Uterus (tissue), 4 donors: ENCODE data around the gene PRR20B. TPM values are rescaled to one million over a fixed set of nuclear protein-coding genes. Genes with fewer than 3 reads are reported as not detected.
"Not testable (repeated sequence)": the region's sequence is repeated elsewhere in the genome, so short reads cannot be mapped to it uniquely, and the experiment has no call there.

Source experiments
- DNase-seq, 2 donors: peaks; one replicate each; pipeline ENCODE4 v3.0.0-alpha.2; 2019 to 2020
- H3K27ac ChIP-seq, 2 donors: fragments of 200-600 bp; sonication (generic); 1 replicate in 1 of 2; 2 replicates in 1 of 2; pipeline ENCODE4 v1.5.1; 2016 to 2018
- H3K27me3 ChIP-seq, 2 donors: fragments of 200-600 bp; sonication (generic); one replicate each; pipeline ENCODE4 v1.5.1; 2018 to 2019; ENCODE audit warnings: control low read depth in 1 of 2
- H3K36me3 ChIP-seq, 2 donors: fragments of 200-600 bp; sonication (generic); one replicate each; pipeline ENCODE4 v1.5.1; 2019; ENCODE audit warnings: control low read depth in 1 of 2
- H3K4me1 ChIP-seq, 2 donors: fragments of 200-600 bp; sonication (generic); one replicate each; pipeline ENCODE4 v1.5.1; 2018 to 2019; ENCODE audit warnings: control low read depth in 1 of 2
- H3K4me3 ChIP-seq, 2 donors: fragments of 200-600 bp; sonication (generic); 1 replicate in 1 of 2; 2 replicates in 1 of 2; pipeline ENCODE4 v1.5.1; 2018 to 2019; ENCODE audit warnings: mild to moderate bottlenecking in 1 of 2
- H3K9me3 ChIP-seq, 2 donors: fragments of 200-600 bp; sonication (generic); one replicate each; pipeline ENCODE4 v1.5.1; 2019; ENCODE audit warnings: control low read depth in 1 of 2
- CTCF ChIP-seq, 4 experiments: fragments of 200-600 bp in 2 of 4; fragments of 450-650 bp in 2 of 4; sonication (generic) in 2 of 4; IDR thresholded peaks; one replicate each; pipeline ENCODE4 v1.5.1; 2016 to 2019; ENCODE audit warnings: antibody characterized with exemption in 4 of 4, mild to moderate bottlenecking in 2 of 4, moderate library complexity in 1 of 4
- POLR2A ChIP-seq, 2 donors: fragments of 450-650 bp; IDR thresholded peaks; one replicate each; pipeline ENCODE4 v1.6.1; 2016; ENCODE audit warnings: antibody characterized with exemption in 2 of 2, mild to moderate bottlenecking in 1 of 2, moderate library complexity in 1 of 2
- intact Hi-C: fragments of 100-400 bp; cut with DNase I; formaldehyde crosslinking; loops from one replicate; pipeline ENCODE4 v1.15.1; 2023; ENCODE audit warnings: low total_unique reads
- small RNA-seq: library from RNA; depleted of rRNA; stranded (forward); fragments of <200 nt; gene quantifications from one replicate; pipeline ENCODE3, GENCODE V24; 2016
- total RNA-seq, 4 donors: library from RNA; depleted of rRNA in 3 of 4; stranded (reverse); fragments of >200 nt in 3 of 4; gene quantifications; one replicate each; pipeline versions ENCODE4 v1.1.0 to v1.2.4, GENCODE V29; 2014 to 2023
- donor health status: DM: yes; HTN: yes; CAD: no.

PRR20B gene
- total RNA-seq, 4 donors from 2014 or later: not detected

DNA sequence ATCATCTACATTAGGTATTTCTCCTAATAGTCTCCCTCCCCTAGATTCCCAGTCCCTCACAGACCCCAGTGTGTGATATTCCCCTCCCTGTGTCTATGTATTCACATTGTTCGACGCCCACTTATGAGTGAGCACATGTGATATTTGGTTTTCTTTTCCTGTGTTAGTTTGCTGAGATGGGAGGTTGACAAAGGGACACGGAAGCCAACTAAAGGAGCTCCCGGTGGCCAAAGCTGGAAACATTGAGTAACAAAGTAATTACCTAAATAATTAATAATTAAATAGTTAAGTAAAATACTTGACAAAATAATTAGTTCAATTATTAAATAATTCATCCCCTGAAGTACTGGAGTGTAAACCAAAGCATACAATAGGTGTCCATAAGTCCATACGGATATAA lies 8.3 kb upstream of the PRR20B start:
- no peak for DNase-seq
- H3K27me3 ChIP-seq: no peaks in the 10 kb centered on the region
- no peaks in the 10 kb centered on the region for H3K4me1 ChIP-seq
- H3K9me3 ChIP-seq: no peaks in the 10 kb centered on the region
- H3K4me3 ChIP-seq: no peak overlapping the region
- intact Hi-C loops: no loop called here
- H3K36me3 ChIP-seq: no peaks in the 10 kb centered on the region
- no peak for TF ChIP-seq POLR2A (IDR thresholded peaks at IDR 0.05)
- no peak for TF ChIP-seq CTCF (IDR thresholded peaks at IDR 0.05)
- H3K27ac ChIP-seq: no peak overlapping the region

- H3K4me1 ChIP-seq, H3K27me3 ChIP-seq, H3K36me3 ChIP-seq, intact Hi-C loops, H3K27ac ChIP-seq, H3K9me3 ChIP-seq, H3K4me3 ChIP-seq: not testable (repeated sequence)
- DNase-seq: peak in 1 of 2 donors; percentile 8
Observed at GRCh38 chr13:57139781-57140180, 7.5 kb upstream of the PRR20B start.

GRCh38 chr13:57140235-57140968 lies 6.9 kb upstream of the PRR20B start, which contains the start of gene PRR20A:
PRR20A (plus strand) TSS chr13:57140918; CDS start chr13:57141305, 387 bp downstream.
- H3K4me3 ChIP-seq, H3K36me3 ChIP-seq, H3K4me1 ChIP-seq, H3K27me3 ChIP-seq, DNase-seq, H3K27ac ChIP-seq, H3K9me3 ChIP-seq, intact Hi-C loops: not testable (repeated sequence)

DNA sequence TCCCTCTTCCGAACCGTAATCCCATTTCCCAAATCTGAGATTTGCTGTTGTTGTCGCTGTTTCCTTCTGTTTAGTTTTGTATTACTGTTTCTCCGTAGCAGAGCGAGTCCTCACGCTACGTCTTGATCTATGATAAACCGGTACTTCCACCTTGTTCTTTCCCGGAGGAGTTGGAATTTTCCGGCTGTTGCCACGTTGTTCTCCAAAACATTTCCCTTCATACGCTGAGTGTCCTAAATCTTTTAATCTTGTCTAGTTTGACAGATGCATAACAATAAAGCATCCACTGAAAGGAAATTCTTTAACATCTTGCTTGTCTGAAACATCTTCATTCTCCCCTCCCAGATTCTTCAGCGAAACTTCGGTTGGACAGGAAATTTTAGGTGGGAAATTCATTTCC lies 818 bp downstream of the PRR20B start:
- DNase-seq, H3K4me3 ChIP-seq, H3K27ac ChIP-seq, H3K4me1 ChIP-seq, intact Hi-C loops, H3K36me3 ChIP-seq, H3K9me3 ChIP-seq, H3K27me3 ChIP-seq: not testable (repeated sequence)

- H3K27me3 ChIP-seq, H3K4me3 ChIP-seq, H3K36me3 ChIP-seq, H3K27ac ChIP-seq, H3K4me1 ChIP-seq, intact Hi-C loops, H3K9me3 ChIP-seq, DNase-seq: not testable (repeated sequence)
Observed at GRCh38 chr13:57153761-57154160, 6.5 kb downstream of the PRR20B start, which contains the start of gene PRR20C. PRR20C (plus strand) TSS chr13:57154061; CDS start chr13:57154448, 387 bp downstream.

DNA sequence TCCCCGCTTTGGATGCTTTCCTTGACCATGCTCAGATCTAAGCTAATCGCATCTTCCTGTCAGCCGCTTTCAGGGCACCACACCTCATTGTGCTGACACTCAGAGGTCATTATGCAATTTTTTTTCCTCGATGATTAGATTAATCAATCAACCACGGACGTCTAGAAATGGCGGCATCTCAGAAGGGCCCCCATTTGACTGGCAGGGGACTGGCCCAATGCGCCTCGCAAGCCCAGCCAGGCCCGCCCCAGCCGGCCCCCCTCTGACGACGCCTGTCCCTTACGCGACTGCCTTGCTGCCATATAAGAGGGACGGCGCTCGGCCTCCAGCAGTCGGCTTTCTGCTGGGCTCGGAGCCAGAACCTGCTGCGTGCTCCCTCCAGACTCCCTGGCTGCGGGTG lies 13.0 kb downstream of the PRR20B start, which contains the start of gene PRR20D:
Gene PRR20D (plus strand): TSS at position 301 of the 400 bp plus-strand sequence. CDS start 387 bp downstream, outside the sequence.
- H3K4me1 ChIP-seq, H3K27me3 ChIP-seq, H3K4me3 ChIP-seq, H3K9me3 ChIP-seq, H3K36me3 ChIP-seq, H3K27ac ChIP-seq, intact Hi-C loops, DNase-seq: not testable (repeated sequence)

DNA sequence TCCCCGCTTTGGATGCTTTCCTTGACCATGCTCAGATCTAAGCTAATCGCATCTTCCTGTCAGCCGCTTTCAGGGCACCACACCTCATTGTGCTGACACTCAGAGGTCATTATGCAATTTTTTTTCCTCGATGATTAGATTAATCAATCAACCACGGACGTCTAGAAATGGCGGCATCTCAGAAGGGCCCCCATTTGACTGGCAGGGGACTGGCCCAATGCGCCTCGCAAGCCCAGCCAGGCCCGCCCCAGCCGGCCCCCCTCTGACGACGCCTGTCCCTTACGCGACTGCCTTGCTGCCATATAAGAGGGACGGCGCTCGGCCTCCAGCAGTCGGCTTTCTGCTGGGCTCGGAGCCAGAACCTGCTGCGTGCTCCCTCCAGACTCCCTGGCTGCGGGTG lies 19.6 kb downstream of the PRR20B start, which contains the start of gene PRR20E:
Gene PRR20E (plus strand): TSS at position 301 of the 400 bp plus-strand sequence. CDS start 387 bp downstream, outside the sequence.
- H3K4me1 ChIP-seq, DNase-seq, H3K27me3 ChIP-seq, H3K4me3 ChIP-seq, H3K27ac ChIP-seq, intact Hi-C loops, H3K36me3 ChIP-seq, H3K9me3 ChIP-seq: not testable (repeated sequence)

GRCh38 chr13:57191667-57192066 lies 44.4 kb downstream of the PRR20B start:
- Histone ChIP-seq H3K9me3 (no peaks in the 10 kb centered on the region), H3K27ac (no peak overlapping the region), H3K4me1 (no peaks in the 10 kb centered on the region), H3K4me3 (no peak overlapping the region), H3K27me3 (no peaks in the 10 kb centered on the region), H3K36me3 (no peaks in the 10 kb centered on the region)
- no peak for TF ChIP-seq CTCF (IDR thresholded peaks at IDR 0.05)
- TF ChIP-seq POLR2A (IDR thresholded peaks at IDR 0.05): no peak
- intact Hi-C loops: no loop called here
- DNase-seq: no peak

Small RNAs within 50 kb of the gene (small RNA-seq; reads per million reads assigned to genes)
- gene PRR20FP: not detected

Other genes with a start within 250 kb of the PRR20B start
- gene PRR20A, start 6.6 kb upstream of the PRR20B start, total RNA-seq: not detected
- gene PRR20C, start 6.6 kb downstream of the PRR20B start, total RNA-seq: not detected
- gene PRR20D, start 13.1 kb downstream of the PRR20B start, total RNA-seq: not detected
- not detected for gene PRR20E, start 19.7 kb downstream of the PRR20B start, total RNA-seq